HG02759 (cell line): ENCODE results near the gene ASCL1.

Experiments used
- ATAC-seq: cut with Tn5 transposase; IDR thresholded peaks from one replicate; pipeline ENCODE4 v1.9.1; 2021; ENCODE audit warnings: mild to moderate bottlenecking, moderate library complexity; ENCODE audit not compliant: unreplicated experiment

ASCL1 gene

GRCh38 chr12:102957339-102958050 is at the start of gene ASCL1:
ASCL1 (plus strand) TSS chr12:102957674; CDS start chr12:102958245, 571 bp downstream.
- ATAC-seq: peak; percentile 40

- no peak for ATAC-seq
Measured at GRCh38 chr12:102907918-102908317, 49.6 kb upstream of the ASCL1 start.

- ATAC-seq: no peak
Measured at GRCh38 chr12:102910137-102910536, 47.3 kb upstream of the ASCL1 start.

GRCh38 chr12:102910792-102911191 is 46.7 kb upstream of the ASCL1 start:
- ATAC-seq: no peak

GRCh38 chr12:102911320-102911719 is 46.2 kb upstream of the ASCL1 start:
- no peak for ATAC-seq

- no peak for ATAC-seq
Measured at GRCh38 chr12:102912258-102912657, 45.2 kb upstream of the ASCL1 start.

- no peak for ATAC-seq
Measured at GRCh38 chr12:102913453-102914226, 43.8 kb upstream of the ASCL1 start.

GRCh38 chr12:102916252-102917025 is 41.0 kb upstream of the ASCL1 start:
- ATAC-seq: no peak

- peak; percentile 72 for ATAC-seq
Measured at GRCh38 chr12:102917026-102917787, 40.3 kb upstream of the ASCL1 start, which contains the start of gene PAH. PAH (minus strand) TSS chr12:102917244; CDS start chr12:102917130, 114 bp downstream.

GRCh38 chr12:102918840-102919239 is 38.6 kb upstream of the ASCL1 start:
- ATAC-seq: no peak

- ATAC-seq: no peak
Measured at GRCh38 chr12:102920271-102920670, 37.2 kb upstream of the ASCL1 start.

- ATAC-seq: no peak
Measured at GRCh38 chr12:102921240-102921639, 36.2 kb upstream of the ASCL1 start.

- ATAC-seq: no peak
Measured at GRCh38 chr12:102927220-102927619, 30.3 kb upstream of the ASCL1 start.

GRCh38 chr12:102933168-102933567 is 24.3 kb upstream of the ASCL1 start:
- no peak for ATAC-seq

GRCh38 chr12:102939059-102939458 is 18.4 kb upstream of the ASCL1 start:
- no peak for ATAC-seq

- ATAC-seq: no peak
Measured at GRCh38 chr12:102939670-102940222, 17.7 kb upstream of the ASCL1 start.

- ATAC-seq: no peak
Measured at GRCh38 chr12:102946042-102946441, 11.4 kb upstream of the ASCL1 start.

GRCh38 chr12:102948941-102949352 is 8.5 kb upstream of the ASCL1 start:
- no peak for ATAC-seq

- peak; percentile 39 for ATAC-seq
Measured at GRCh38 chr12:102950107-102950949, 7.1 kb upstream of the ASCL1 start.
